ENCODE measurements around the gene ATP5F1E. TPM values are rescaled to one million over a fixed set of nuclear protein-coding genes. Genes with fewer than 3 reads are reported as not detected.
"Not testable (repeated sequence)": the region's sequence is repeated elsewhere in the genome, so short reads cannot be mapped to it uniquely, and the experiment has no call there.

Gene ATP5F1E
- total RNA-seq, 1 donor from 2014 or later, result 134 TPM

DNA sequence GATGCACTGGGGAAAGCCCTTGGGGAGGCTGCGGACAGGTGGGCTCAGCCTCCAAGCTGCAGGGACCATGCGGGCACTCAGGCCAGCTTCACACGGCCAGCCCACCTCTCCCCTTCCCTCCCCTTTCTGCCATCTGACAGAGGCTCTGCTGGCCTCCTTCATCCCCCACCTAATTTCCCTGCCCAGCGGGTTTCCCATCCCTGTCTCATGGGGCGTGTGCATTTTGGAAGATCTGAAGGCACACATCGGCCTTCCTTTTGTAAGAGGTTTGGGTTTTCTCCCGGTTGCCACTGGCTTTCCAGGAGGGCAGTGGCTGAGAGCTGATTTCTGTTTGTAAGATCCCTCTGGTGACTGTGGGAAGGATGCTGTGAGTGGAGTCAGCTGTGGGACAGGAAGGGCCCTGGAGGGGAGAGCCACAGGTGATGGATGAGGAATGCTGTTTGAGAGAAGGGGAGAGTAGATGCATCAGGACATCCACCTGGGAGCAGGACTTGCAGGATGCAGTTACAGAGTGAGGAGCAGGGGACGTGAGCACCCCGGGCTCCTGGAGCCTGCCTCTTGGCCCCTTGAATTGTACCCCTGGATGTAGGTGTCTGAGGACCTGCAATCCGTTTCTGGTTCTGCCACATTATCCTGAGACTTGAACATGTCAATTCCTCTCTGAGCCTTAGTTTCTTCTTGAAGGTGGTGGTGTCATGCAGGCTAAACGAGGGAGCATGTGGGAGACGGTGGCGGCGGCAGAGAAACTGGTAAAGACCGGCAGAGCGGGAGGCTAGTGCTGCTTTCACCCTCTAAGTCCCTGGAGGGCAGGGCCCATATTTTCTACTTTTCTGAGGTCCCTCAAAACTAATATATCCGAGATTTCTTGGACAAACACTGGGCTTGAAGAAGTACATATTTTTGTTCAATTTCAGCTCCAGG, 18.8 kb downstream of the ATP5F1E start:
- no peak overlapping the region for H3K27ac ChIP-seq (replicated peaks)

GRCh38 chr20:59011874-59012157, 20.3 kb downstream of the ATP5F1E start:
- H3K27ac ChIP-seq (replicated peaks), result peak overlapping the region; percentile 59
- H3K27me3 ChIP-seq (ENCODE audit: low read depth); intact Hi-C loops (cut with micrococcal nuclease); DNase-seq; H3K9me3 ChIP-seq (replicated peaks); H3K36me3 ChIP-seq: not testable (repeated sequence)
- peak overlapping the region; percentile 32 for H3K4me3 ChIP-seq
- peaks cover 57% of the 10 kb centered on the region for H3K4me1 ChIP-seq

More for the DNA sequence above, 18.8 kb downstream of the ATP5F1E start:
- no peaks in the 10 kb centered on the region for H3K36me3 ChIP-seq
- no peaks in the 10 kb centered on the region for H3K27me3 ChIP-seq (ENCODE audit: low read depth)
- H3K9me3 ChIP-seq (replicated peaks), result no peaks in the 10 kb centered on the region
- H3K4me3 ChIP-seq, result no peak overlapping the region
- no peak for DNase-seq
- no peak for TF ChIP-seq CTCF (IDR thresholded peaks at IDR 0.05; ENCODE audit: borderline replicate concordance)
- H3K4me1 ChIP-seq, result peaks cover 57% of the 10 kb centered on the region
- intact Hi-C loops (cut with micrococcal nuclease), result no loop called here

DNA sequence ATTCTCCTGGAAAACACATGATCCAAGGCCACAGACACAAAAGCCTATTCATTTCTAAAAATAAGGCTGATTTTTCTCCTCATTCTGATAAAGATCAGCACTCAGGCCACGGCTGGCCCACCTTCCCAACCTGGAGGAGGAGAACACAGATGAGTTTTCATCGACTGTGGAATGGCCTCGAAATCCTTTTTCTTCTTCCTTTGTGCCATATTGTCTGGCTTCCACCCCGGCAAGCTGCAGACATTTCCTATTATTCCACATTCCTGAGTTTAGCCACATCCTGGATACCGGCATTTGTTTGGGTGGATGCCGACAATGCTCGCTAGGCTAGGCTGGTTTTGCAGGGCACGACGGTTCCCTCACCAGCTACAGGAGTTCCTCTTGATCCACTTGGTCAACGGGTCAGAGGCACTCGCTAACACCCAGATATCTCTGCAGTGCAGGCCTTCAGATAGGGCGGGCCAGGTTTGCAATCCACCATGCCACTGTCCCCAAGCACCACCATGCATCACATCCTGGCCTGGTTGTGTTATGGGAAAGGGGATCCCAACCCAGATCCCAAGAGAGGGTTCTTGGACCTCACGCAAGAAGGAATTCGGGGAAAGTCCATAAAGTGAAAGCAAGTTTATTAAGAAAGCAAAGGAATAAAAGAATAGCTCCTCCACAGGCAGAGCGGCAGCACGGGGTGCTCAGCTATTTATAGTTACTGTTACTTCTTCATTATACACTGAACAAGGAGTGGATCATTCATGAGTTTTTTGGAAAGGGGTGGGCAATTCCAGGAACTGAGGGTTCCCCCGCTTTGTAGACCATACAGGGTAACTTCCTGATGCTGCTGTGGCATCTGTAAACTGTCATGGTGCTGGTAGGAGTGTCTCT, 20.9 kb downstream of the ATP5F1E start:
- DNase-seq, result no peak
- no peaks in the 10 kb centered on the region for H3K36me3 ChIP-seq
- no peaks in the 10 kb centered on the region for H3K9me3 ChIP-seq (replicated peaks)
- intact Hi-C loops (cut with micrococcal nuclease), result no loop called here
- peak overlapping the region; percentile 59 for H3K27ac ChIP-seq (replicated peaks)
- peak overlapping the region; percentile 32 for H3K4me3 ChIP-seq
- H3K4me1 ChIP-seq, result peaks cover 57% of the 10 kb centered on the region
- no peak for TF ChIP-seq CTCF (IDR thresholded peaks at IDR 0.05; ENCODE audit: borderline replicate concordance)
- H3K27me3 ChIP-seq (ENCODE audit: low read depth), result no peaks in the 10 kb centered on the region

DNA sequence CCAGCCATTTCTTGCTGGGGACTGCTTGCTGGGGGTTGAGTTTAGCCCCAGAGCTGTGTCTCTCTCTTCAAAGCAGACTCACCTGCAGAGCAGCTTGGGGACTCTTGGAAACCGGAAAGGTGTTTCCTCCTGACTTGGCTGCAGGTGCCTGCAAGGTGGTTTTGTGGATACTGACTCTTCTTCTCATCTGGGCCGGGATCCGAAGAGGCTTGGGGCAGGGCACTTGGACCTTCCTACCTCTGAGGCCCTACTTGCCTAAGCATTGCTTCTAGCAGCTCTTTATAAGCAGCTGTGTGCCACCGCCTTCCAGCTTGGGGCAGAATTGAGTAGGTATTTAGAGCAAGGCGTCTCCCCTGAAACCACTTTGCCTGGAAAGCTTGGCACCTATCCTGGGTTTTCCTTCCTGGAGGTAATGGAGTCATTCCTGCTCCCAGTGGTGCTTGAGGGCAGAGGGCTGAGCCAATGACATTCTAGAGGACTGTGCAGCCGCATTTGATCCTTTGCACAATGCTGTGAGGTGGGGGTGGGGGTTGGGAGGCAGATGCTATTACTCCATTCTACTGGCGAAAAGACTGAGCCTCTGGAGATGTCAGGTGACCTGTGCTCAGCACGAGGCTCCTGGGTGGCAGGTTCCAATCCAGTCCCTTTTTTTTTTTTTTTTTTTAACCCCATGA, 21.7 kb downstream of the ATP5F1E start:
- no peak for TF ChIP-seq CTCF (IDR thresholded peaks at IDR 0.05; ENCODE audit: borderline replicate concordance)
- Histone ChIP-seq H3K27me3 (ENCODE audit: low read depth) (no peaks in the 10 kb centered on the region), H3K27ac (replicated peaks) (peak overlapping the region; percentile 59), H3K9me3 (replicated peaks) (no peaks in the 10 kb centered on the region), H3K4me3 (no peak overlapping the region), H3K36me3 (no peaks in the 10 kb centered on the region), H3K4me1 (peaks cover 62% of the 10 kb centered on the region)
- DNase-seq, result no peak
- intact Hi-C loops (cut with micrococcal nuclease), result no loop called here

GRCh38 chr20:59008715-59009336, 23.3 kb downstream of the ATP5F1E start:
- Histone ChIP-seq H3K9me3 (replicated peaks) (no peaks in the 10 kb centered on the region), H3K36me3 (no peaks in the 10 kb centered on the region), H3K27ac (replicated peaks) (no peak overlapping the region), H3K27me3 (ENCODE audit: low read depth) (no peaks in the 10 kb centered on the region), H3K4me1 (peaks cover 65% of the 10 kb centered on the region), H3K4me3 (no peak overlapping the region)
- DNase-seq, result no peak
- no peak for TF ChIP-seq CTCF (IDR thresholded peaks at IDR 0.05; ENCODE audit: borderline replicate concordance)
- intact Hi-C loops (cut with micrococcal nuclease), result no loop called here
